Transverse colon (tissue), 4 donors: ENCODE results near the gene TRMT61A. TPM values are rescaled to one million over a fixed set of nuclear protein-coding genes. Genes with fewer than 3 reads are reported as not detected.
A peak's percentile ranks its signal among the peaks of the same experiment; 100 is the strongest.

Experiments used
- DNase-seq: peaks from one replicate; pipeline ENCODE4 v3.0.0-alpha.2; 2019
- H3K27ac ChIP-seq, 4 donors: fragments of 200-600 bp; sonication (generic); 2 replicates each; pipeline ENCODE4 v1.5.1; 2016 to 2018; ENCODE audit warnings: inconsistent platforms in 4 of 4
- H3K27me3 ChIP-seq: fragments of 200-600 bp; sonication (generic); 2 replicates; pipeline ENCODE4 v1.5.1; 2017; ENCODE audit warnings: inconsistent platforms
- H3K36me3 ChIP-seq, 4 donors: fragments of 200-600 bp; sonication (generic); 2 replicates each; pipeline ENCODE4 v1.5.1; 2017 to 2019; ENCODE audit warnings: inconsistent platforms in 4 of 4
- H3K4me1 ChIP-seq, 4 donors: fragments of 200-600 bp; sonication (generic); 2 replicates each; pipeline ENCODE4 v1.5.1; 2017 to 2020; ENCODE audit warnings: inconsistent platforms in 4 of 4
- H3K4me3 ChIP-seq, 4 donors: fragments of 200-600 bp; sonication (generic); 1 replicate in 1 of 4; 2 replicates in 3 of 4; pipeline versions ENCODE4 v1.5.1 to v1.6.1; 2017 to 2019; ENCODE audit warnings: inconsistent platforms in 4 of 4
- H3K9me3 ChIP-seq, 2 donors: fragments of 200-600 bp; sonication (generic); 2 replicates each; pipeline ENCODE4 v1.5.1; 2017 to 2019; ENCODE audit warnings: inconsistent platforms in 2 of 2
- CTCF ChIP-seq, 5 experiments: fragments of 200-600 bp in 3 of 5; fragments of 450-650 bp in 2 of 5; sonication (generic) in 3 of 5; IDR thresholded peaks; 1 replicate in 2 of 5; 2 replicates in 3 of 5; pipeline ENCODE4 v1.5.1; 2016 to 2017; ENCODE audit warnings: antibody characterized with exemption in 5 of 5, inconsistent platforms in 3 of 5, mild to moderate bottlenecking in 2 of 5, moderate library complexity in 1 of 5
- EP300 ChIP-seq: sonication (generic); formaldehyde crosslinking; IDR thresholded peaks from one replicate; pipeline ENCODE4 v1.6.1; 2017; ENCODE audit warnings: antibody characterized with exemption, low read depth
- POLR2A ChIP-seq: fragments of 450-650 bp; IDR thresholded peaks from one replicate; pipeline ENCODE4 v1.6.1; 2016; ENCODE audit warnings: antibody characterized with exemption, mild to moderate bottlenecking, moderate library complexity
- POLR2AphosphoS5 ChIP-seq, 3 donors: sonication (generic); formaldehyde crosslinking; IDR thresholded peaks; one replicate each; pipeline ENCODE4 v1.6.1; 2016; ENCODE audit warnings: antibody characterized with exemption in 3 of 3
- WGBS, 2 donors: methylation state at CpG; one replicate each; pipeline ENCODE4 v1.1.5; 2018; ENCODE audit warnings: low coverage in 1 of 2; 5-methylcytosine and 5-hydroxymethylcytosine counted together
- in situ Hi-C, 4 donors: fragments of 200-750 bp; cut with MboI; loops; one replicate each; pipeline versions ENCODE4 v1.15.0 to v1.15.1; 2017; ENCODE audit warnings: low sequenced_read_pairs in 3 of 4, low pct_ligation_motif_present in 1 of 4, low pct_unique_long_range_greater_than_20kb in 1 of 4
- intact Hi-C: fragments of 100-400 bp; cut with DNase I; formaldehyde crosslinking; loops from one replicate; pipeline ENCODE4 v1.15.1; 2023; ENCODE audit warnings: low total_unique reads
- total RNA-seq, 4 donors: library from RNA; depleted of rRNA; stranded (reverse); fragments of >200 nt; gene quantifications; one replicate each; pipeline ENCODE4 v1.1.0, GENCODE V29; 2016

The TRMT61A gene
- total RNA-seq, 4 donors from 2014 or later = 12.2 to 38.2 (median 14.1) TPM

- in situ Hi-C loops = loop anchor here in 1 of 4 donors (10.0 kb wide), 1 partner anchor 48 kb away; no protein-coding TSS in a partner anchor
- no peaks in the 10 kb centered on the region for H3K36me3 ChIP-seq
- peaks cover 25 to 50% (median 28%) of the 10 kb centered on the region in 4 donors for H3K4me1 ChIP-seq
- H3K27me3 ChIP-seq = no peaks in the 10 kb centered on the region
- no peak overlapping the region for H3K4me3 ChIP-seq
- no peak for TF ChIP-seq POLR2A
- TF ChIP-seq CTCF (IDR thresholded peaks at IDR 0.05) = no peak
- TF ChIP-seq EP300 = no peak
- TF ChIP-seq POLR2AphosphoS5 (IDR thresholded peaks at IDR 0.05) = no peak
- H3K27ac ChIP-seq = peak overlapping the region; percentile 72 to 89 (median 82)
- DNase-seq = peak; percentile 6
- intact Hi-C loops = loop anchor here (1.0 kb wide), 1 partner anchor 25 kb away; no protein-coding TSS in a partner anchor
- no peaks in the 10 kb centered on the region for H3K9me3 ChIP-seq
- WGBS, 2 donors = 97 to 100% methylated on average over 2 to 11 of the region's 11 CpGs
Observed at GRCh38 chr14:103552846-103553210, 23.8 kb downstream of the TRMT61A start.

- Histone ChIP-seq H3K9me3 (no peaks in the 10 kb centered on the region), H3K4me1 (peaks cover 17 to 61% (median 28%) of the 10 kb centered on the region in 4 donors), H3K4me3 (no peak overlapping the region), H3K27me3 (no peaks in the 10 kb centered on the region), H3K36me3 (peaks cover 0 to 20% (median 4%) of the 10 kb centered on the region in 4 donors), H3K27ac (peak overlapping the region in 1 of 4 donors; percentile 13)
- intact Hi-C loops = no loop called here
- DNase-seq = no peak
- in situ Hi-C loops = loop anchor here in 1 of 4 donors (10.0 kb wide), 1 partner anchor 51 kb away; no protein-coding TSS in a partner anchor
- TF ChIP-seq POLR2A = no peak
- TF ChIP-seq CTCF (IDR thresholded peaks at IDR 0.05) = no peak
- no peak for TF ChIP-seq POLR2AphosphoS5 (IDR thresholded peaks at IDR 0.05)
- TF ChIP-seq EP300 = no peak
- 73 to 85% methylated on average over 8 to 15 of the region's 15 CpGs for WGBS, 2 donors
Observed at GRCh38 chr14:103555559-103556337, 26.8 kb downstream of the TRMT61A start.

- Histone ChIP-seq H3K9me3 (no peaks in the 10 kb centered on the region), H3K4me1 (peaks cover 18 to 58% (median 29%) of the 10 kb centered on the region in 4 donors), H3K4me3 (no peak overlapping the region), H3K27ac (peak overlapping the region; percentile 54 to 70 (median 64)), H3K27me3 (no peaks in the 10 kb centered on the region), H3K36me3 (peaks cover 0 to 20% (median 4%) of the 10 kb centered on the region in 4 donors)
- intact Hi-C loops (no loop called here), in situ Hi-C loops (loop anchor here in 1 of 4 donors (10.0 kb wide), 1 partner anchor 52 kb away; no protein-coding TSS in a partner anchor)
- WGBS, 2 donors = 53 to 67% methylated on average over 10 to 15 of the region's 15 CpGs
- TF ChIP-seq CTCF (IDR thresholded peaks at IDR 0.05) (no peak), EP300 (no peak), POLR2AphosphoS5 (IDR thresholded peaks at IDR 0.05) (no peak), POLR2A (no peak)
- no peak for DNase-seq
Observed at GRCh38 chr14:103556946-103557758, 28.2 kb downstream of the TRMT61A start.
